Adipocyte (in vitro differentiated cells): ENCODE measurements around the gene CACNA2D2.
A peak's percentile ranks its signal among the peaks of the same experiment; 100 is the strongest.

Experiments
- DNase-seq: peaks from one replicate; pipeline ENCODE4 v3.0.0-alpha.2; 2015; ENCODE audit warnings: low read depth
- H3K27me3 ChIP-seq: replicated peaks from 2 replicates; pipeline ENCODE4 v1.7.0; 2013; ENCODE audit warnings: mild to moderate bottlenecking, low read length, moderate library complexity; ENCODE audit not compliant: control insufficient read depth, insufficient read depth
- H3K36me3 ChIP-seq: 2 replicates; pipeline ENCODE4 v1.7.0; 2013; ENCODE audit warnings: low read length, mild to moderate bottlenecking, moderate library complexity; ENCODE audit not compliant: control insufficient read depth, insufficient read depth, severe bottlenecking
- H3K4me1 ChIP-seq: 2 replicates; pipeline ENCODE4 v1.7.0; 2013; ENCODE audit warnings: mild to moderate bottlenecking, low read length, moderate library complexity; ENCODE audit not compliant: control insufficient read depth, insufficient read depth
- H3K4me3 ChIP-seq: 2 replicates; pipeline ENCODE4 v1.7.0; 2013; ENCODE audit warnings: mild to moderate bottlenecking, low read length, moderate library complexity
- H3K9ac ChIP-seq: 2 replicates; pipeline ENCODE4 v1.7.0; 2013; ENCODE audit warnings: mild to moderate bottlenecking, low read length, moderate library complexity
- H3K9me3 ChIP-seq: 2 replicates; pipeline ENCODE4 v1.7.0; 2013; ENCODE audit warnings: mild to moderate bottlenecking, low read length, moderate library complexity; ENCODE audit not compliant: control insufficient read depth

The CACNA2D2 gene

GRCh38 chr3:50320853-50321335, 182.5 kb downstream of the CACNA2D2 start:
- peaks cover 33% of the 10 kb centered on the region for H3K36me3 ChIP-seq
- H3K4me3 ChIP-seq, result peak overlapping the region; percentile 84
- H3K9ac ChIP-seq, result peak overlapping the region; percentile 88
- DNase-seq, result peak; percentile 94
- no peaks in the 10 kb centered on the region for H3K9me3 ChIP-seq
- no peaks in the 10 kb centered on the region for H3K27me3 ChIP-seq
- H3K4me1 ChIP-seq, result peaks cover 16% of the 10 kb centered on the region

- Histone ChIP-seq H3K9ac (peak overlapping the region; percentile 88), H3K4me1 (peaks cover 16% of the 10 kb centered on the region), H3K27me3 (no peaks in the 10 kb centered on the region), H3K36me3 (peaks cover 28% of the 10 kb centered on the region), H3K9me3 (no peaks in the 10 kb centered on the region), H3K4me3 (peak overlapping the region; percentile 84)
- no peak for DNase-seq
These were observed 183.4 kb downstream of the CACNA2D2 start for GRCh38 chr3:50319894-50320625.

GRCh38 chr3:50319181-50319893, 184.1 kb downstream of the CACNA2D2 start:
- no peaks in the 10 kb centered on the region for H3K27me3 ChIP-seq
- H3K4me1 ChIP-seq, result peaks cover 19% of the 10 kb centered on the region
- H3K9me3 ChIP-seq, result no peaks in the 10 kb centered on the region
- DNase-seq, result no peak
- H3K36me3 ChIP-seq, result peaks cover 28% of the 10 kb centered on the region
- no peak overlapping the region for H3K4me3 ChIP-seq
- no peak overlapping the region for H3K9ac ChIP-seq

- H3K4me1 ChIP-seq, result peaks cover 26% of the 10 kb centered on the region
- no peaks in the 10 kb centered on the region for H3K27me3 ChIP-seq
- H3K9me3 ChIP-seq, result no peaks in the 10 kb centered on the region
- no peak overlapping the region for H3K9ac ChIP-seq
- H3K4me3 ChIP-seq, result no peak overlapping the region
- no peak for DNase-seq
- H3K36me3 ChIP-seq, result peaks cover 28% of the 10 kb centered on the region
These were observed 184.8 kb downstream of the CACNA2D2 start for GRCh38 chr3:50318615-50319014.

GRCh38 chr3:50318163-50318562, 185.3 kb downstream of the CACNA2D2 start:
- H3K9me3 ChIP-seq, result no peaks in the 10 kb centered on the region
- peaks cover 31% of the 10 kb centered on the region for H3K4me1 ChIP-seq
- H3K9ac ChIP-seq, result no peak overlapping the region
- no peak for DNase-seq
- H3K4me3 ChIP-seq, result no peak overlapping the region
- peaks cover 28% of the 10 kb centered on the region for H3K36me3 ChIP-seq
- no peaks in the 10 kb centered on the region for H3K27me3 ChIP-seq

GRCh38 chr3:50317300-50317699, 186.1 kb downstream of the CACNA2D2 start:
- peaks cover 31% of the 10 kb centered on the region for H3K4me1 ChIP-seq
- H3K9me3 ChIP-seq, result no peaks in the 10 kb centered on the region
- no peak overlapping the region for H3K4me3 ChIP-seq
- no peak overlapping the region for H3K9ac ChIP-seq
- no peak for DNase-seq
- peaks cover 28% of the 10 kb centered on the region for H3K36me3 ChIP-seq
- H3K27me3 ChIP-seq, result no peaks in the 10 kb centered on the region

- Histone ChIP-seq H3K36me3 (peaks cover 28% of the 10 kb centered on the region), H3K4me3 (no peak overlapping the region), H3K27me3 (no peaks in the 10 kb centered on the region), H3K9ac (no peak overlapping the region), H3K4me1 (peaks cover 25% of the 10 kb centered on the region), H3K9me3 (no peaks in the 10 kb centered on the region)
- DNase-seq, result no peak
These were observed 186.7 kb downstream of the CACNA2D2 start for GRCh38 chr3:50316657-50317242.

GRCh38 chr3:50314816-50315215, 188.6 kb downstream of the CACNA2D2 start:
- Histone ChIP-seq H3K4me1 (peaks cover 17% of the 10 kb centered on the region), H3K9me3 (no peaks in the 10 kb centered on the region), H3K9ac (no peak overlapping the region), H3K4me3 (no peak overlapping the region), H3K36me3 (peaks cover 28% of the 10 kb centered on the region), H3K27me3 (no peaks in the 10 kb centered on the region)
- no peak for DNase-seq

- H3K9ac ChIP-seq, result no peak overlapping the region
- peaks cover 15% of the 10 kb centered on the region for H3K4me1 ChIP-seq
- no peaks in the 10 kb centered on the region for H3K27me3 ChIP-seq
- no peak overlapping the region for H3K4me3 ChIP-seq
- no peaks in the 10 kb centered on the region for H3K9me3 ChIP-seq
- peaks cover 26% of the 10 kb centered on the region for H3K36me3 ChIP-seq
- no peak for DNase-seq
These were observed 189.1 kb downstream of the CACNA2D2 start for GRCh38 chr3:50314342-50314741.
